HCT116 (cell line): ENCODE results near the gene BLID. TPM values are rescaled to one million over a fixed set of nuclear protein-coding genes. Genes with fewer than 3 reads are reported as not detected.

Experiments used
- ATAC-seq: fragments of 200-7000 bp; cut with Tn5 transposase; 2 replicates; pipeline ENCODE4 v1.9.1; 2020; ENCODE audit warnings: mild to moderate bottlenecking, moderate library complexity
- BruUV-seq: library from RNA; stranded (reverse); fragments of 400-500 nt; replicated peaks from 2 replicates; lab custom pipeline; 2021; lab: Mats Ljungman, UMichigan
- CTCF ChIA-PET: fragments of 300-600 bp; sonication (Branson Sonifier 250); formaldehyde crosslinking; loops from one replicate; lab custom pipeline; 2021; ENCODE audit warnings: antibody characterized with exemption; lab: Charles Lee
- POLR2A ChIA-PET: fragments of 300-600, 350-600 bp; sonication (Branson Sonifier 250); formaldehyde crosslinking; loops from one replicate; lab custom pipeline; 2021; ENCODE audit warnings: antibody characterized with exemption; lab: Charles Lee
- RAD21 ChIA-PET, 2 experiments: fragments of 300-600 bp; sonication (Branson Sonifier 250); formaldehyde crosslinking; loops; one replicate each; lab custom pipeline; 2023; ENCODE audit warnings: low total read pairs in 2 of 2; ENCODE audit not compliant: uncharacterized antibody in 2 of 2, unreplicated experiment in 2 of 2, low non-redundant PET in 1 of 2; lab: Charles Lee
- DNase-seq: peaks from one replicate; pipeline ENCODE4 v3.0.0-alpha.2; 2010; ENCODE audit warnings: low read depth, low spot score
- H2AFZ ChIP-seq: fragments of 200-600 bp; shearing (Covaris generic), sonication (generic); 2 replicates; pipeline ENCODE4 v1.6.1; 2017; ENCODE audit warnings: low read depth, mixed run types, mixed read lengths, antibody characterized with exemption, low read length; ENCODE audit not compliant: poor library complexity, severe bottlenecking
- H3K27ac ChIP-seq: 2 replicates; pipeline ENCODE4 v1.5.1; 2012; ENCODE audit warnings: low read depth, low read length
- H3K27me3 ChIP-seq: fragments of 200-600 bp; sonication (generic); 2 replicates; pipeline ENCODE4 v1.6.1; 2016; ENCODE audit warnings: mixed run types, low read length, mixed read lengths; ENCODE audit not compliant: insufficient read depth
- H3K36me3 ChIP-seq, 2 experiments: fragments of 200-500 bp in 1 of 2; fragments of 200-600 bp in 1 of 2; sonication (Bioruptor generic) in 1 of 2; sonication (generic) in 1 of 2; 2 replicates each; pipeline versions ENCODE4 v1.5.1 to v1.6.1; 2014 to 2016; ENCODE audit warnings: low read length in 2 of 2, inconsistent platforms in 1 of 2, mixed read lengths in 1 of 2, mixed run types in 1 of 2; ENCODE audit not compliant: insufficient read depth in 2 of 2, control insufficient read depth in 1 of 2
- H3K4me1 ChIP-seq, 2 experiments: fragments of 200-600 bp in 1 of 2; sonication (generic) in 1 of 2; 2 replicates each; pipeline versions ENCODE4 v1.5.1 to v1.6.1; 2012 to 2017; ENCODE audit warnings: low read length in 2 of 2, inconsistent platforms in 1 of 2, mild to moderate bottlenecking in 1 of 2, mixed read lengths in 1 of 2, mixed run types in 1 of 2, moderate library complexity in 1 of 2; ENCODE audit not compliant: insufficient read depth in 2 of 2, control insufficient read depth in 1 of 2
- H3K4me2 ChIP-seq: fragments of 200-600 bp; sonication (generic); 2 replicates; pipeline ENCODE4 v1.6.1; 2017; ENCODE audit warnings: mixed run types, low read length, mixed read lengths
- H3K4me3 ChIP-seq, 2 experiments: fragments of 200-600 bp in 1 of 2; sonication (generic) in 1 of 2; replicated peaks in 1 of 2; 2 replicates each; pipeline ENCODE4 v1.5.1; 2011 to 2016; ENCODE audit warnings: low read length in 2 of 2, control low read depth in 1 of 2, low read depth in 1 of 2, mild to moderate bottlenecking in 1 of 2, mixed read lengths in 1 of 2, mixed run types in 1 of 2
- H3K79me2 ChIP-seq: fragments of 200-600 bp; sonication (generic); 2 replicates; pipeline ENCODE4 v1.6.1; 2017; ENCODE audit warnings: mild to moderate bottlenecking, mixed run types, low read length, moderate library complexity, mixed read lengths; ENCODE audit not compliant: insufficient read depth
- H3K9ac ChIP-seq: fragments of 200-600 bp; sonication (generic); 2 replicates; pipeline ENCODE4 v1.6.1; 2016; ENCODE audit warnings: low read length, mixed read lengths
- H3K9me2 ChIP-seq: fragments of 200-600 bp; sonication (generic), shearing (Covaris generic); 2 replicates; pipeline ENCODE4 v1.6.1; 2017; ENCODE audit warnings: mixed run types, mild to moderate bottlenecking, moderate library complexity; ENCODE audit not compliant: insufficient read depth
- H3K9me3 ChIP-seq, 2 experiments: fragments of 200-500 bp in 1 of 2; fragments of 200-600 bp in 1 of 2; sonication (Bioruptor generic) in 1 of 2; sonication (generic) in 1 of 2; 2 replicates each; pipeline ENCODE4 v1.6.1; 2014 to 2017; ENCODE audit warnings: low read length in 2 of 2, mixed read lengths in 2 of 2, inconsistent platforms in 1 of 2, low read depth in 1 of 2, mild to moderate bottlenecking in 1 of 2, mixed run types in 1 of 2, moderate library complexity in 1 of 2; ENCODE audit not compliant: control insufficient read depth in 1 of 2, insufficient read depth in 1 of 2
- H4K20me1 ChIP-seq: fragments of 200-600 bp; sonication (generic), shearing (Covaris generic); 2 replicates; pipeline ENCODE4 v1.6.1; 2017; ENCODE audit warnings: mixed run types, mild to moderate bottlenecking, moderate library complexity; ENCODE audit not compliant: insufficient read depth
- CEBPB ChIP-seq: IDR thresholded peaks from 2 replicates; pipeline ENCODE4 v1.6.1; 2012; ENCODE audit warnings: low read depth
- ELF1 ChIP-seq: IDR thresholded peaks from 2 replicates; pipeline ENCODE4 v1.6.1; 2012; ENCODE audit warnings: low read depth, borderline replicate concordance
- EZH2 ChIP-seq: fragments of 200-600 bp; sonication (generic); IDR thresholded peaks from 2 replicates; pipeline ENCODE4 v1.6.1; 2017; ENCODE audit warnings: antibody characterized with exemption, mixed run types
- FOSL1 ChIP-seq: IDR thresholded peaks from 2 replicates; pipeline ENCODE4 v1.6.1; 2012; ENCODE audit warnings: low read depth
- TCF7L2 ChIP-seq: IDR thresholded peaks from 2 replicates; pipeline ENCODE4 v1.7.0; 2011; ENCODE audit warnings: borderline replicate concordance, inconsistent platforms; ENCODE audit not compliant: insufficient read depth, insufficient read length; ENCODE audit errors: extremely low read depth
- YY1 ChIP-seq: IDR thresholded peaks from 2 replicates; pipeline ENCODE4 v1.6.1; 2011; ENCODE audit warnings: low read length, low read depth, moderate library complexity, mild to moderate bottlenecking; ENCODE audit not compliant: insufficient replicate concordance; ENCODE audit errors: extremely low read depth
- ZNF274 ChIP-seq: fragments of 200-500 bp; sonication (Bioruptor generic); IDR thresholded peaks from 2 replicates; pipeline ENCODE4 v1.6.1; 2014; ENCODE audit warnings: mild to moderate bottlenecking, low read depth, low read length, inconsistent platforms
- intact Hi-C: fragments of 100-400 bp; cut with micrococcal nuclease; formaldehyde crosslinking; loops from 2 replicates; pipeline ENCODE4 v1.10.0; 2022
- total RNA-seq: library from RNA; stranded (reverse); gene quantifications from one replicate; pipeline ENCODE4 v1.2.1, GENCODE V29; 2021; ENCODE audit not compliant: unreplicated experiment
- TF ChIP-seq, protein P1 (sequence below), 3 experiments: fragments of 200-600 bp in 1 of 3; sonication (generic) in 1 of 3; IDR thresholded peaks in 2 of 3; conservative IDR thresholded peaks in 1 of 3; 2 replicates each; pipeline ENCODE4 v1.5.1; 2012 to 2017; ENCODE audit warnings: low read depth in 2 of 3, low read length in 2 of 3, antibody characterized with exemption in 1 of 3, borderline replicate concordance in 1 of 3, control low read depth in 1 of 3, mild to moderate bottlenecking in 1 of 3, mixed read lengths in 1 of 3, mixed run types in 1 of 3, moderate library complexity in 1 of 3; ENCODE audit not compliant: insufficient read depth in 1 of 3
- TF ChIP-seq, protein P2 (sequence below): IDR thresholded peaks from 2 replicates; pipeline ENCODE4 v1.6.1; 2012

Gene BLID
- total RNA-seq, 1 experiment from 2014 or later = 8.9 TPM

DNA sequence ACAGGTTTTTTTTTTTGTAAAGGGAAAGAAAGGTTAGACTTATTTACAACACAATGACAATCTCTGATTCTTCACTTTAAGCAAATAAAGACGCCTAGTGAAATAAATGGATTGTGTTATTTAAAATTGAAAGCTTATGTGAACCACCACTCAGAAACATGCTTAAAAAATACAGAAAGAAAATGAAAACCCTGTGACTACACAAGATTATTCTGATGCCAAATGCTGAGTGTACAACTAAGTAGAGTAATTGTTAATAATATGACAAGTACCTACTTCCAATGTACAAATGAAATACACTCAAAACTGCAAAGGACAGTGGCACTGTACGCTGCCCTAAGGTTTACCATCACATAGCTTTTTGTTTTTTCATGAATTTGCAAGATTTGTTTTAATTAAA lies 1.0 kb downstream of the BLID start:
- H3K27me3 ChIP-seq = no peaks in the 10 kb centered on the region
- H3K9me2 ChIP-seq = no peaks in the 10 kb centered on the region
- ChIA-PET POLR2A (no interaction called here), RAD21 (no interaction called here), CTCF (interaction anchor here (1.1 to 1.2 kb wide), 2 partner anchors 12 to 25 kb away, joined by 4 to 5 read pairs; no protein-coding TSS in a partner anchor)
- no peaks in the 10 kb centered on the region for H3K9me3 ChIP-seq
- peaks cover 4 to 63% of the 10 kb centered on the region in 2 experiments for H3K36me3 ChIP-seq
- H3K4me3 ChIP-seq = no peak overlapping the region
- H2AFZ ChIP-seq = no peak overlapping the region
- H4K20me1 ChIP-seq = no peaks in the 10 kb centered on the region
- peaks cover 29 to 66% of the 10 kb centered on the region in 2 experiments; a peak in 3 of 4 replicates for H3K4me1 ChIP-seq
- ATAC-seq (no peak), DNase-seq (no peak)
- H3K9ac ChIP-seq = no peak overlapping the region
- peak overlapping the region; percentile 39; the same call in 1 of the 2 replicates for H3K27ac ChIP-seq
- no TSS peak for BruUV-seq
- peaks cover 100% of the 10 kb centered on the region for H3K79me2 ChIP-seq
- intact Hi-C loops = no loop called here
- H3K4me2 ChIP-seq = no peak overlapping the region
- TF ChIP-seq TCF7L2 = no peak
- TF ChIP-seq, protein P1, sequence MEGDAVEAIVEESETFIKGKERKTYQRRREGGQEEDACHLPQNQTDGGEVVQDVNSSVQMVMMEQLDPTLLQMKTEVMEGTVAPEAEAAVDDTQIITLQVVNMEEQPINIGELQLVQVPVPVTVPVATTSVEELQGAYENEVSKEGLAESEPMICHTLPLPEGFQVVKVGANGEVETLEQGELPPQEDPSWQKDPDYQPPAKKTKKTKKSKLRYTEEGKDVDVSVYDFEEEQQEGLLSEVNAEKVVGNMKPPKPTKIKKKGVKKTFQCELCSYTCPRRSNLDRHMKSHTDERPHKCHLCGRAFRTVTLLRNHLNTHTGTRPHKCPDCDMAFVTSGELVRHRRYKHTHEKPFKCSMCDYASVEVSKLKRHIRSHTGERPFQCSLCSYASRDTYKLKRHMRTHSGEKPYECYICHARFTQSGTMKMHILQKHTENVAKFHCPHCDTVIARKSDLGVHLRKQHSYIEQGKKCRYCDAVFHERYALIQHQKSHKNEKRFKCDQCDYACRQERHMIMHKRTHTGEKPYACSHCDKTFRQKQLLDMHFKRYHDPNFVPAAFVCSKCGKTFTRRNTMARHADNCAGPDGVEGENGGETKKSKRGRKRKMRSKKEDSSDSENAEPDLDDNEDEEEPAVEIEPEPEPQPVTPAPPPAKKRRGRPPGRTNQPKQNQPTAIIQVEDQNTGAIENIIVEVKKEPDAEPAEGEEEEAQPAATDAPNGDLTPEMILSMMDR (IDR thresholded peaks at IDR 0.05 in 2 of 3, conservative IDR thresholded peaks at IDR 0.05 in 1 of 3; ENCODE audit: borderline replicate concordance in 1 of 3, insufficient read depth in 1 of 3, low read depth in 2 of 3, low read length in 2 of 3) = no peak
- no peak for TF ChIP-seq ZNF274
- no peak for TF ChIP-seq YY1
- TF ChIP-seq, protein P2, sequence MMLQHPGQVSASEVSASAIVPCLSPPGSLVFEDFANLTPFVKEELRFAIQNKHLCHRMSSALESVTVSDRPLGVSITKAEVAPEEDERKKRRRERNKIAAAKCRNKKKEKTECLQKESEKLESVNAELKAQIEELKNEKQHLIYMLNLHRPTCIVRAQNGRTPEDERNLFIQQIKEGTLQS = no peak
- TF ChIP-seq CEBPB = no peak
- TF ChIP-seq ELF1 = no peak
- TF ChIP-seq EZH2 = no peak
- no peak for TF ChIP-seq FOSL1
